ENCODE measurements around the gene TBC1D7.

- TF ChIP-seq CTCF (IDR thresholded peaks at IDR 0.05) (no peak), EZH2 (IDR thresholded peaks at IDR 0.05; ENCODE audit: borderline replicate concordance, insufficient read depth, low read depth, low read length, poor library complexity, severe bottlenecking) (no peak)
Measured at GRCh38 chr6:13328076-13328874, at the start of gene TBC1D7.

Data from B cell (primary cell).